Measurements from ENCODE around the gene QKI.

GRCh38 chr6:163547287-163547686 is 132.8 kb downstream of the QKI start:
- TF ChIP-seq CTCF (IDR thresholded peaks at IDR 0.05; ENCODE audit: low read depth, low read length) (no peak), POLR2A (IDR thresholded peaks at IDR 0.05; ENCODE audit: extremely low read depth, insufficient read length) (no peak), MYC (IDR thresholded peaks at IDR 0.05; ENCODE audit: low read depth, low read length) (no peak), MAX (IDR thresholded peaks at IDR 0.05; ENCODE audit: low read depth, low read length) (no peak)
